Heart left ventricle (tissue), 16 donors: Measurements from ENCODE around the gene C2orf76. TPM values are rescaled to one million over a fixed set of nuclear protein-coding genes. Genes with fewer than 3 reads are reported as not detected.

Experiments used
- ATAC-seq, 4 donors: fragments of 200-7000 bp; cut with Tn5 transposase; one replicate each; pipeline ENCODE4 v1.9.1; 2020 to 2022; ENCODE audit warnings: moderate library complexity in 4 of 4, mild to moderate bottlenecking in 3 of 4, moderate number of reproducible peaks in 1 of 4
- DNase-seq, 5 donors: peaks; one replicate each; pipeline ENCODE4 v3.0.0-alpha.2; 2020
- H3K27ac ChIP-seq, 12 donors: fragments of 200-600 bp; sonication (generic) in 4 of 12; one replicate each; pipeline versions ENCODE4 v1.5.0 to v1.8.0; 2016 to 2022; ENCODE audit warnings: mild to moderate bottlenecking in 2 of 12
- H3K27me3 ChIP-seq, 9 donors: fragments of 200-600 bp; sonication (generic) in 2 of 9; one replicate each; pipeline versions ENCODE4 v1.5.1 to v1.8.0; 2016 to 2022; ENCODE audit warnings: mild to moderate bottlenecking in 3 of 9
- H3K36me3 ChIP-seq, 9 donors: fragments of 200-600 bp; sonication (generic) in 2 of 9; one replicate each; pipeline versions ENCODE4 v1.5.0 to v1.8.0; 2018 to 2022; ENCODE audit warnings: mild to moderate bottlenecking in 2 of 9
- H3K4me1 ChIP-seq, 12 donors: fragments of 200-600 bp; sonication (generic) in 4 of 12; one replicate each; pipeline versions ENCODE4 v1.5.0 to v1.8.0; 2016 to 2022; ENCODE audit warnings: mild to moderate bottlenecking in 3 of 12
- H3K4me3 ChIP-seq, 12 donors: fragments of 200-600 bp; sonication (generic) in 4 of 12; one replicate each; pipeline versions ENCODE4 v1.5.0 to v1.8.0; 2017 to 2022; ENCODE audit warnings: mild to moderate bottlenecking in 9 of 12, moderate library complexity in 4 of 12
- H3K9me3 ChIP-seq, 12 donors: fragments of 200-600 bp; sonication (generic) in 4 of 12; one replicate each; pipeline versions ENCODE4 v1.5.0 to v1.8.0; 2016 to 2022; ENCODE audit warnings: mild to moderate bottlenecking in 1 of 12
- POLR2A ChIP-seq, 2 donors: fragments of 450-650 bp; IDR thresholded peaks; one replicate each; pipeline ENCODE4 v1.6.1; 2017; ENCODE audit warnings: antibody characterized with exemption in 2 of 2, mild to moderate bottlenecking in 2 of 2, moderate library complexity in 2 of 2
- whole genome bisulfite sequencing, 4 donors: extraction: QIAGEN DNeasy Blood & Tissue Kit in 2 of 4; methylation state at CpG; one replicate each; pipeline versions ENCODE4 v1.1.5 to v1.1.7; 2013 to 2018; 5-methylcytosine and 5-hydroxymethylcytosine counted together
- intact Hi-C, 10 donors: fragments of 100-400 bp; cut with DNase I; formaldehyde crosslinking; loops; one replicate each; pipeline versions ENCODE4 v1.11.1 to v1.14.2; 2022
- polyA plus RNA-seq, 2 donors: library from polyadenylated mRNA; stranded (reverse); fragments of 200-250 nt; gene quantifications; one replicate each; pipeline ENCODE4 v1.2.3, GENCODE V29; 2013
- total RNA-seq, 9 donors: library from RNA; depleted of rRNA in 2 of 9; stranded (reverse); fragments of >200 nt in 2 of 9; fragmentation: NEBNext Ultra II Directional in 3 of 9; extraction: Animal tissue kit (Norgen Biotek cat#: 25700) in 3 of 9; gene quantifications; one replicate each; pipeline versions ENCODE4 v1.1.0 to v1.2.4, GENCODE V29; 2016 to 2023
- TF ChIP-seq, protein P1 (sequence below), 12 donors: fragments of 200-600 bp; sonication (generic) in 4 of 12; IDR thresholded peaks; one replicate each; pipeline versions ENCODE4 v1.5.0 to v1.8.0; 2018 to 2022; ENCODE audit warnings: antibody characterized with exemption in 12 of 12, mild to moderate bottlenecking in 5 of 12
- donor health status: ischemic (EF 13 %, LVEDD 7.1; RV severe dilation, severe dysfunction).
- donor health status: healthy with polysubstance abuse.
- donor health status: DM: no; HTN: yes; CAD: no.
- donor health status: DM: no; HTN: no; CAD: no.
- donor health status: ischemic (EF 25% LVEDD 6.9; RV normal size, moderate dysfunction).
- donor health status: ischemic (EF 25% LVEDD 5.7; RV mildly dilated, moderate dysfunction).
- donor health status: healthy.
- donor health status: DM: yes; HTN: yes; CAD: no.
- donor health status: ischemic (EF 35%, LVEDD 5.7; RV mildly dilated, moderate dysfunction).
- donor health status: nonischemic (EF 11% LVEDD 7.7; RV severe dilation, severe dysfunction).
- donor health status: DM: yes; HTN: yes; CAD: no.
- donor health status: PGD.
- donor health status: ischemic (EF 29% LVEDD 5.4; RV normal size, mild dysfunction).
- donor health status: nonischemic (EF 23%, LVEDD 6.1; RV moderate dilation, normal function).

Gene C2orf76
- total and polyA plus RNA-seq, 11 donors, result 1.7 to 13.8 (median 9.0) TPM

DNA sequence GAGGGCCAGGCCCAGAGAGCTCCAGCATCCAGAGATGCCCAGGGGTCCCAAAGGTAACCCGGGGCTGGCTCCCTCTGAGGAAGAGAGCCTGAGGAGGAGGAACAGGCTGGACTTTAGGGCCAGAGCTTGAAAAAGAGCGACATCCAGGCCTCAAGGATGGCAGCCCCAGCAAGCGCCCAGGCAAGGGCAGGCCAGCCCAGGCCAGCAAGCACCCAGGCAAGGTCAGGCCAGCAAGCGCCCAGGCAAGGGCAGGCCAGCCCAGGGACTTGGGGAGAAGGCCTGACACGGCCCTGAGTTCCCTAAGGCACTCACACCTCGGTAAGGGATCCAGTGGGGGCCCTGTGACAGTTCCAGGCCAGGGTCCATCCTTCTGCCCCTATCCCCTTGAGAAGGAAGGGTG, 30.6 kb upstream of the C2orf76 start:
- intact Hi-C loops, result no loop called here
- 87 to 95% (median 90%) methylated on average over 6 of the region's 6 CpGs for WGBS, 4 donors
- Histone ChIP-seq H3K9me3 (no peaks in the 10 kb centered on the region), H3K36me3 (no peaks in the 10 kb centered on the region), H3K4me1 (peaks cover 0 to 3% (median 0%) of the 10 kb centered on the region in 12 donors), H3K27me3 (no peaks in the 10 kb centered on the region), H3K27ac (no peak overlapping the region), H3K4me3 (no peak overlapping the region)
- TF ChIP-seq, protein P1, sequence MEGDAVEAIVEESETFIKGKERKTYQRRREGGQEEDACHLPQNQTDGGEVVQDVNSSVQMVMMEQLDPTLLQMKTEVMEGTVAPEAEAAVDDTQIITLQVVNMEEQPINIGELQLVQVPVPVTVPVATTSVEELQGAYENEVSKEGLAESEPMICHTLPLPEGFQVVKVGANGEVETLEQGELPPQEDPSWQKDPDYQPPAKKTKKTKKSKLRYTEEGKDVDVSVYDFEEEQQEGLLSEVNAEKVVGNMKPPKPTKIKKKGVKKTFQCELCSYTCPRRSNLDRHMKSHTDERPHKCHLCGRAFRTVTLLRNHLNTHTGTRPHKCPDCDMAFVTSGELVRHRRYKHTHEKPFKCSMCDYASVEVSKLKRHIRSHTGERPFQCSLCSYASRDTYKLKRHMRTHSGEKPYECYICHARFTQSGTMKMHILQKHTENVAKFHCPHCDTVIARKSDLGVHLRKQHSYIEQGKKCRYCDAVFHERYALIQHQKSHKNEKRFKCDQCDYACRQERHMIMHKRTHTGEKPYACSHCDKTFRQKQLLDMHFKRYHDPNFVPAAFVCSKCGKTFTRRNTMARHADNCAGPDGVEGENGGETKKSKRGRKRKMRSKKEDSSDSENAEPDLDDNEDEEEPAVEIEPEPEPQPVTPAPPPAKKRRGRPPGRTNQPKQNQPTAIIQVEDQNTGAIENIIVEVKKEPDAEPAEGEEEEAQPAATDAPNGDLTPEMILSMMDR (IDR thresholded peaks at IDR 0.05), result no peak
- TF ChIP-seq POLR2A (IDR thresholded peaks at IDR 0.05), result no peak
- DNase-seq (no peak), ATAC-seq (no peak)

DNA sequence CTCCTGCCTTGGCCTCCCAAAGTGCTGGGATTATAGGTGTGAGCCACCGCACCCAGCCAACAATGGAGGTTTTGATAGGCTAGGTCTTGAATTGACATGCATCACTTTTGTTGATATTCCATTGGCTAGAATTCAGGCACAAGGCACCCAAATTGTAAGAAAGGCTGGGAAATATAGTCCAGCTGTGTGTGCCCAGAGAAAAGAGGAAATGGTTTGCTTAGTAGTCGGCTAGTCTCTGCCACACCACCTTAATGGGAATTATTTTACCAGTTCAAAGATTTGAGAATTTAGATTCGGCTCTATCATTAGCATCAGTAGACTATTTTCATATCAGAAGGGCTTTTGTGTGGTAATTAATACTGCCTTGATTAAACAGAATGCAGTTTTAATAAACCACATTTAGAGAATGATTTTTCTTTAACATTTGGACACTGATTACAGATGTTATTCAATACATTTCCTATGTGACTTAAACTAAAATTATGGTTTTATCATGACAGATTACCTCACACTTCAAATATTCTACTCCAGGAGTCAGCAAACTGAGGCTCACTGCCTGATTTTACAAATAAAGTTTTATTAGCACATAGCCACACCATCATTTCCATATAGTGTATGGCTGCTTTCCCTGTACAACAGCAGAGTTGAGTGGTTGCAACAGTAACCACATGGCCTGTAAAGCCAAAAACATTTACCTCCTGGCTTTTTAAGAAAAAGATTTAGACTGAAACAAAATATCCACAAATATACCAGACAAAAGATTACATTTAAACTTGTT, 27.5 kb upstream of the C2orf76 start:
- WGBS, 4 donors, result 87 to 96% (median 89%) methylated on average over 3 of the region's 3 CpGs
- TF ChIP-seq, protein P1 (IDR thresholded peaks at IDR 0.05), result no peak
- no peak for TF ChIP-seq POLR2A (IDR thresholded peaks at IDR 0.05)
- intact Hi-C loops, result no loop called here

DNA sequence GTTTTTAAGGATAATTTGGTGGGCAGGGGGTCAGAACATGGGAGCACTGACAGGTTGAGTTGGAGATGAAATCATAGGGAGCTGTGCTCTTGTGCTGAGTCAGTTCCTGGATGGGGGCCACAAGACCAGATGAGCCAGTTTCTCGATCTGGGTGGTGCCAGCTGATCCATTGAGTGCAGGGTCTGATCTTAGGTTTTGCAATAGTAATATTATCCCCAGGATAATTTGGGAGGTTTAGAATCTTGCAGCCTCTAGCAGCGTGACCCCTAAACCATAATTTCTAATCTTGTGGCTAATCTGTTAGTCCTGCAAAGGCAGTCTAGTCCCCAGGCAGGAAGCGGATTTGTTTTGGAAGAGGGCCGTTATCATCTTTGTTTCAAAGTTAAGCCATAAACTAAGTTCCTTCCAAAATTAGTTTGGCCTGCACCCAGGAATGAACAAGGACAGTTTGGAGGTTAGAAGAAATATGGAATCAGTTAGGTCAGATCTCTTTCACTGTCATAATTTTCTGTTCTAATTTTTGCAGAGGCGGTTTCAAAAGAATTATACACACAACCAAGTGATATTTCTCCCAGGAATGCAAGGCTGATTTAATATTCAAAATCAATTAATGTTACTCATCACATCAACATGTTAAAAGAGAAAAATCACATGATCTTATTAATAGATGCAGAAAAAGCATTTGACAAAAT, 23.1 kb upstream of the C2orf76 start:
- no peaks in the 10 kb centered on the region for H3K9me3 ChIP-seq
- H3K4me1 ChIP-seq, result peaks cover 0 to 37% (median 21%) of the 10 kb centered on the region in 12 donors
- TF ChIP-seq POLR2A (IDR thresholded peaks at IDR 0.05), result no peak
- TF ChIP-seq, protein P1 (IDR thresholded peaks at IDR 0.05), result no peak
- H3K27ac ChIP-seq, result peak overlapping the region in 10 of 12 donors; percentile 14 to 52 (median 24)
- WGBS, 4 donors, result 14 to 23% (median 17%) methylated on average over 5 of the region's 5 CpGs
- H3K36me3 ChIP-seq, result no peaks in the 10 kb centered on the region
- ATAC-seq, result peak in 2 of 4 donors; percentile 27 to 43
- peak in 3 of 5 donors; percentile 36 to 63 (median 53) for DNase-seq
- no peaks in the 10 kb centered on the region for H3K27me3 ChIP-seq
- intact Hi-C loops, result no loop called here
- H3K4me3 ChIP-seq, result no peak overlapping the region

More for the DNA sequence above, 27.5 kb upstream of the C2orf76 start:
- no peak for DNase-seq
- Histone ChIP-seq H3K27me3 (no peaks in the 10 kb centered on the region), H3K4me1 (peaks cover 0 to 14% (median 10%) of the 10 kb centered on the region in 12 donors), H3K27ac (no peak overlapping the region), H3K36me3 (no peaks in the 10 kb centered on the region), H3K9me3 (no peaks in the 10 kb centered on the region), H3K4me3 (no peak overlapping the region)
- no peak for ATAC-seq
